ENCODE measurements around the gene CABP4. TPM values are rescaled to one million over a fixed set of nuclear protein-coding genes. Genes with fewer than 3 reads are reported as not detected.

Gene CABP4
- total and polyA plus RNA-seq, 2 donors (not counting 3 experiments of a cell fraction or from before 2014, with no cell fraction given): 2.4 to 5.0 TPM

GRCh38 chr11:67463186-67463585 lies 8.0 kb downstream of the CABP4 start:
- dilution Hi-C loops (cut with MboI; ENCODE audit: extremely low pct_ligation_motif_present, low sequenced_read_pairs) (no loop called here), intact Hi-C loops (cut with micrococcal nuclease) (no loop called here)
- H3K9me1 ChIP-seq (replicated peaks; ENCODE audit: control insufficient read depth, extremely low read depth, insufficient read depth, low read length): no peaks in the 10 kb centered on the region
- H3K9ac ChIP-seq (replicated peaks; ENCODE audit: extremely low read depth, insufficient read depth, low read length): no peak overlapping the region
- H3K4me3 ChIP-seq (replicated peaks in 1 of 3; ENCODE audit: insufficient read depth in 1 of 3, low read depth in 1 of 3, low read length in 3 of 3): no peak overlapping the region
- TF ChIP-seq EZH2 (IDR thresholded peaks at IDR 0.05; ENCODE audit: borderline replicate concordance, low read depth, low read length, severe bottlenecking): no peak
- TF ChIP-seq CTCF (IDR thresholded peaks at IDR 0.05; ENCODE audit: extremely low read depth in 1 of 2, insufficient read depth in 1 of 2, low read depth in 1 of 2, low read length in 2 of 2): no peak
- TF ChIP-seq GATA2 (IDR thresholded peaks at IDR 0.05; ENCODE audit: insufficient read depth, insufficient read length, low read depth, low read length): no peak
- TF ChIP-seq POLR2A (IDR thresholded peaks at IDR 0.05; ENCODE audit: low read depth, low read length): no peak
- TF ChIP-seq JUN (IDR thresholded peaks at IDR 0.05; ENCODE audit: borderline replicate concordance, insufficient read depth, insufficient read length, low read depth): no peak
- no peak for TF ChIP-seq POLR2AphosphoS5 (IDR thresholded peaks at IDR 0.05; ENCODE audit: insufficient read depth, low read depth, low read length)
- TF ChIP-seq FOS (IDR thresholded peaks at IDR 0.05; ENCODE audit: borderline replicate concordance, insufficient read depth, low read length): no peak
- ChIA-PET POLR2A (interaction anchor here (1.1 kb wide), 1 partner anchor 14 kb away, joined by 3 read pairs; no protein-coding TSS in a partner anchor), CTCF (interaction anchor here (1.0 kb wide), 1 partner anchor 16 kb away, joined by 3 read pairs; no protein-coding TSS in a partner anchor)
- no peak overlapping the region for H3K4me2 ChIP-seq (ENCODE audit: insufficient read depth, low read length)
- BruUV-seq (replicated peaks): no TSS peak
- no peaks in the 10 kb centered on the region for H3K79me2 ChIP-seq (ENCODE audit: control insufficient read depth, insufficient read depth, low read length)
- H3K9me3 ChIP-seq (replicated peaks; ENCODE audit: control insufficient read depth, insufficient read depth, low read length): no peaks in the 10 kb centered on the region
- DNase-seq (ENCODE audit: low read depth, low spot score) (no peak), FAIRE-seq (no peak)
- H3K4me1 ChIP-seq (ENCODE audit: control insufficient read depth, extremely low read depth, insufficient read depth, low read length): peaks cover 14% of the 10 kb centered on the region
- H2AFZ ChIP-seq (ENCODE audit: low read depth, low read length): no peak overlapping the region
- H4K20me1 ChIP-seq (replicated peaks; ENCODE audit: control insufficient read depth, extremely low read depth, insufficient read depth, low read length): no peaks in the 10 kb centered on the region
- H3K27ac ChIP-seq (ENCODE audit: insufficient read depth, low read depth, low read length): no peak overlapping the region
- no peaks in the 10 kb centered on the region for H3K27me3 ChIP-seq (ENCODE audit: control insufficient read depth in 2 of 2, insufficient read depth in 2 of 2, low read length in 2 of 2)
- no peaks in the 10 kb centered on the region for H3K36me3 ChIP-seq (ENCODE audit: control insufficient read depth in 2 of 2, extremely low read depth in 1 of 2, insufficient read depth in 2 of 2, low read length in 2 of 2)
